ENCODE measurements around the gene PRKD1. TPM values are rescaled to one million over a fixed set of nuclear protein-coding genes. Genes with fewer than 3 reads are reported as not detected.

PRKD1 gene
- total and polyA plus RNA-seq, 2 donors (not counting 1 experiment from before 2014, with no cell fraction given), result 20.1 to 26.2 TPM

GRCh38 chr14:29757711-29758233 lies 169.9 kb downstream of the PRKD1 start:
- Histone ChIP-seq H3K4me1 (ENCODE audit: control insufficient read depth, extremely low read depth, insufficient read depth, low read length) (no peaks in the 10 kb centered on the region), H3K79me2 (ENCODE audit: control insufficient read depth, insufficient read depth, low read length) (no peaks in the 10 kb centered on the region), H3K9ac (ENCODE audit: insufficient read depth, low read length) (no peak overlapping the region), H3K36me3 (ENCODE audit: control insufficient read depth, insufficient read depth, low read length) (no peaks in the 10 kb centered on the region), H3K27me3 (ENCODE audit: control insufficient read depth, insufficient read depth, low read length) (no peaks in the 10 kb centered on the region), H3K27ac (ENCODE audit: insufficient read depth, low read length) (no peak overlapping the region), H2AFZ (ENCODE audit: low read length) (no peak overlapping the region), H3K4me3 (replicated peaks in 1 of 4; ENCODE audit: control extremely low read depth in 1 of 4, insufficient read depth in 1 of 4, low read depth in 3 of 4, low read length in 4 of 4) (no peak overlapping the region), H3K9me3 (ENCODE audit: control insufficient read depth, insufficient read depth, low read depth, low read length) (no peaks in the 10 kb centered on the region), H4K20me1 (ENCODE audit: control insufficient read depth, extremely low read depth, insufficient read depth, low read length) (no peaks in the 10 kb centered on the region), H3K4me2 (ENCODE audit: extremely low read depth, insufficient read depth, low read length) (no peak overlapping the region)
- no peak for DNase-seq (ENCODE audit: low read depth in 2 of 2)
- no peak for TF ChIP-seq EZH2 (IDR thresholded peaks at IDR 0.05; ENCODE audit: low read length, missing control alignments)
- TF ChIP-seq CTCF (conservative IDR thresholded peaks at IDR 0.05 in 1 of 2, IDR thresholded peaks at IDR 0.05 in 1 of 2; ENCODE audit: low read depth in 1 of 2, low read length in 2 of 2), result no peak

GRCh38 chr14:29757188-29757680 lies 170.4 kb downstream of the PRKD1 start:
- no peaks in the 10 kb centered on the region for H3K9me3 ChIP-seq (ENCODE audit: control insufficient read depth, insufficient read depth, low read depth, low read length)
- H2AFZ ChIP-seq (ENCODE audit: low read length), result no peak overlapping the region
- H3K79me2 ChIP-seq (ENCODE audit: control insufficient read depth, insufficient read depth, low read length), result no peaks in the 10 kb centered on the region
- H3K36me3 ChIP-seq (ENCODE audit: control insufficient read depth, insufficient read depth, low read length), result no peaks in the 10 kb centered on the region
- H4K20me1 ChIP-seq (ENCODE audit: control insufficient read depth, extremely low read depth, insufficient read depth, low read length), result no peaks in the 10 kb centered on the region
- no peak overlapping the region for H3K4me3 ChIP-seq (replicated peaks in 1 of 4; ENCODE audit: control extremely low read depth in 1 of 4, insufficient read depth in 1 of 4, low read depth in 3 of 4, low read length in 4 of 4)
- TF ChIP-seq EZH2 (IDR thresholded peaks at IDR 0.05; ENCODE audit: low read length, missing control alignments), result no peak
- TF ChIP-seq CTCF (conservative IDR thresholded peaks at IDR 0.05 in 1 of 2, IDR thresholded peaks at IDR 0.05 in 1 of 2; ENCODE audit: low read depth in 1 of 2, low read length in 2 of 2), result no peak
- no peak for DNase-seq (ENCODE audit: low read depth in 2 of 2)
- H3K9ac ChIP-seq (ENCODE audit: insufficient read depth, low read length), result no peak overlapping the region
- no peak overlapping the region for H3K4me2 ChIP-seq (ENCODE audit: extremely low read depth, insufficient read depth, low read length)
- no peaks in the 10 kb centered on the region for H3K4me1 ChIP-seq (ENCODE audit: control insufficient read depth, extremely low read depth, insufficient read depth, low read length)
- no peak overlapping the region for H3K27ac ChIP-seq (ENCODE audit: insufficient read depth, low read length)
- H3K27me3 ChIP-seq (ENCODE audit: control insufficient read depth, insufficient read depth, low read length), result no peaks in the 10 kb centered on the region

- H3K4me1 ChIP-seq (ENCODE audit: control insufficient read depth, extremely low read depth, insufficient read depth, low read length), result no peaks in the 10 kb centered on the region
These were observed 171.6 kb downstream of the PRKD1 start for GRCh38 chr14:29756019-29756385.

More at GRCh38 chr14:29756019-29756385, 171.6 kb downstream of the PRKD1 start:
- Histone ChIP-seq H3K36me3 (ENCODE audit: control insufficient read depth, insufficient read depth, low read length) (no peaks in the 10 kb centered on the region), H3K79me2 (ENCODE audit: control insufficient read depth, insufficient read depth, low read length) (no peaks in the 10 kb centered on the region), H3K27ac (ENCODE audit: insufficient read depth, low read length) (no peak overlapping the region), H3K4me3 (replicated peaks in 1 of 4; ENCODE audit: control extremely low read depth in 1 of 4, insufficient read depth in 1 of 4, low read depth in 3 of 4, low read length in 4 of 4) (no peak overlapping the region), H3K9me3 (ENCODE audit: control insufficient read depth, insufficient read depth, low read depth, low read length) (no peaks in the 10 kb centered on the region), H3K27me3 (ENCODE audit: control insufficient read depth, insufficient read depth, low read length) (no peaks in the 10 kb centered on the region), H4K20me1 (ENCODE audit: control insufficient read depth, extremely low read depth, insufficient read depth, low read length) (no peaks in the 10 kb centered on the region), H2AFZ (ENCODE audit: low read length) (no peak overlapping the region), H3K9ac (ENCODE audit: insufficient read depth, low read length) (no peak overlapping the region), H3K4me2 (ENCODE audit: extremely low read depth, insufficient read depth, low read length) (no peak overlapping the region)
- DNase-seq (ENCODE audit: low read depth in 2 of 2), result no peak
- TF ChIP-seq EZH2 (IDR thresholded peaks at IDR 0.05; ENCODE audit: low read length, missing control alignments) (no peak), CTCF (conservative IDR thresholded peaks at IDR 0.05 in 1 of 2, IDR thresholded peaks at IDR 0.05 in 1 of 2; ENCODE audit: low read depth in 1 of 2, low read length in 2 of 2) (no peak)
